Esophagus squamous epithelium (tissue), 4 donors: ENCODE results near the gene CADM4.

ENCODE experiments used
- CTCF ChIP-seq, 6 experiments: fragments of 450-650 bp in 4 of 6; fragments of 200-600 bp in 2 of 6; sonication (generic) in 2 of 6; IDR thresholded peaks; one replicate each; pipeline ENCODE4 v1.5.1; 2016 to 2019; ENCODE audit warnings: antibody characterized with exemption in 6 of 6, mild to moderate bottlenecking in 4 of 6, moderate library complexity in 4 of 6
- POLR2A ChIP-seq, 4 donors: fragments of 450-650 bp; IDR thresholded peaks; one replicate each; pipeline ENCODE4 v1.6.1; 2017; ENCODE audit warnings: antibody characterized with exemption in 4 of 4, mild to moderate bottlenecking in 4 of 4, moderate library complexity in 3 of 4

GRCh38 chr19:43684326-43684725 lies 44.7 kb upstream of the CADM4 start:
- no peak for TF ChIP-seq CTCF (IDR thresholded peaks at IDR 0.05)
- TF ChIP-seq POLR2A (IDR thresholded peaks at IDR 0.05): no peak
